Ovary (tissue), 3 donors: Measurements from ENCODE around the gene SLC36A2.

Experiments used
- POLR2A ChIP-seq: fragments of 450-650 bp; IDR thresholded peaks from one replicate; pipeline ENCODE4 v1.6.1; 2017; ENCODE audit warnings: antibody characterized with exemption, mild to moderate bottlenecking, moderate library complexity
- TF ChIP-seq, protein P1 (sequence below), 3 donors: fragments of 450-650 bp in 2 of 3; fragments of 200-600 bp in 1 of 3; IDR thresholded peaks; one replicate each; pipeline versions ENCODE4 v1.5.1 to v1.8.0; 2016 to 2022; ENCODE audit warnings: antibody characterized with exemption in 3 of 3, mild to moderate bottlenecking in 1 of 3
- donor health status: DM: no; HTN: no; CAD: no.

GRCh38 chr5:151288180-151288579 lies 59.2 kb downstream of the SLC36A2 start:
- TF ChIP-seq, protein P1, sequence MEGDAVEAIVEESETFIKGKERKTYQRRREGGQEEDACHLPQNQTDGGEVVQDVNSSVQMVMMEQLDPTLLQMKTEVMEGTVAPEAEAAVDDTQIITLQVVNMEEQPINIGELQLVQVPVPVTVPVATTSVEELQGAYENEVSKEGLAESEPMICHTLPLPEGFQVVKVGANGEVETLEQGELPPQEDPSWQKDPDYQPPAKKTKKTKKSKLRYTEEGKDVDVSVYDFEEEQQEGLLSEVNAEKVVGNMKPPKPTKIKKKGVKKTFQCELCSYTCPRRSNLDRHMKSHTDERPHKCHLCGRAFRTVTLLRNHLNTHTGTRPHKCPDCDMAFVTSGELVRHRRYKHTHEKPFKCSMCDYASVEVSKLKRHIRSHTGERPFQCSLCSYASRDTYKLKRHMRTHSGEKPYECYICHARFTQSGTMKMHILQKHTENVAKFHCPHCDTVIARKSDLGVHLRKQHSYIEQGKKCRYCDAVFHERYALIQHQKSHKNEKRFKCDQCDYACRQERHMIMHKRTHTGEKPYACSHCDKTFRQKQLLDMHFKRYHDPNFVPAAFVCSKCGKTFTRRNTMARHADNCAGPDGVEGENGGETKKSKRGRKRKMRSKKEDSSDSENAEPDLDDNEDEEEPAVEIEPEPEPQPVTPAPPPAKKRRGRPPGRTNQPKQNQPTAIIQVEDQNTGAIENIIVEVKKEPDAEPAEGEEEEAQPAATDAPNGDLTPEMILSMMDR (IDR thresholded peaks at IDR 0.05), result no peak
- no peak for TF ChIP-seq POLR2A
